Activated CD4-positive, alpha-beta T cell treated with anti-CD3 and anti-CD28 coated beads for 24 hours (primary cell): ENCODE data around the gene ACAA1.
A peak's percentile ranks its signal among the peaks of the same experiment; 100 is the strongest.

Source experiments
- DNase-seq, 2 donors: peaks; one replicate each; pipeline ENCODE4 v3.0.0-alpha.2; 2020; ENCODE audit warnings: low read depth in 2 of 2

The ACAA1 gene

DNA sequence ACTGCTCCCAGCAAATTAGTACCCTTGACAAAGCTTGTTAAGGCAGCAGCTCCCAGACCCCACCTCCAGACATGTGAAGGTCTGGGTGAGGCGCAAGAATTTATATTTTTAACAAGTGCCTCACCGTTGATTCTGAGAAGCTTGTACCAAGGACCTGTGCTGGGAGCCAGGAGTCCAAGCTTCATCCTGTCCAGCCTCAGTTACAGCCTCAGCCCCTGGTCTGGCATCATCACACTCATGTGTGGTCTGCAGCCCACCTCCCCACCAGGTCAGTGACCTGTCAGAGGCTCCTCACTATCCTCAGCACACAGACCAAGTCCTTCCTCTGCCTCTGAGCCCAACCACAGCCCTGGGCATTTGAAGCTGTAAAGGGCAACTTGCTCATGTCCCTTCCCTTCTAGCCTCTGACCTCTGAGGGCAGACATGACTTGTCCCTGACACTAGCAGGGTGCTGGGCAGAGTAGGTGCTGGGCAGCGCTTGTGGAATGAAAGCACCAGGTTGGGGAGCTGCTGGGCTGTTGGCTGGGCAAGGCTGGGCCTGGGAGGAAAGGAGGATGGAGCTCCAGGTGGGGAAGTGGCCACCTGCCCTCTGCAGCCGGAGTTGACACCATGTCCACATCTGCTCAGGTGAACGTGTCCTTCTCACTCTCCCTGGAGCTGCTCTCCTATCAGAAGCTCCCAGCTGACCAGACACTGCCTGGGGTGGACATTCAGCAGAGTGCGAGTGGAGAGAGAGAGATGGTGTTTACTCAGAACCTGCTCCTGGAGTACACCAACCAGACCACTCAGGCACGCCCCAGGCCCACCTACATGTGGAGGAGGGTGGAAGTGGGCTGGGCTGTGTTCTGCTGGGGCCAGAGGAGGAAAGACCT lies 16.9 kb downstream of the ACAA1 start:
- no peak for DNase-seq

DNA sequence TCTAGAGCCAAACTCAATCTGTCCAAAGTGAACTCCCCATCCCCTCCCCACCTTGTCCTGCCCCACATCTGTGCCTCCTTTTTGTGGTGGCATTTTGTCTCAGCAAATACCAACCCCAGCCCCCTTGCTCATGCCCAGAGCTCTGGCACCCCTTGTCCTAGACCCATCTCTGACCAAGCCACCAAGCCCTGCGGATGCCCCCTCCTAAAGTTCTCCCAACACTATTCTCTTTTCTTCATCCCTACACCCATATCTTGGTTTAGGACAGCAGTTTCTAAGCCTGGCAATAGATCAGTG lies 17.7 kb downstream of the ACAA1 start:
- DNase-seq = no peak

DNA sequence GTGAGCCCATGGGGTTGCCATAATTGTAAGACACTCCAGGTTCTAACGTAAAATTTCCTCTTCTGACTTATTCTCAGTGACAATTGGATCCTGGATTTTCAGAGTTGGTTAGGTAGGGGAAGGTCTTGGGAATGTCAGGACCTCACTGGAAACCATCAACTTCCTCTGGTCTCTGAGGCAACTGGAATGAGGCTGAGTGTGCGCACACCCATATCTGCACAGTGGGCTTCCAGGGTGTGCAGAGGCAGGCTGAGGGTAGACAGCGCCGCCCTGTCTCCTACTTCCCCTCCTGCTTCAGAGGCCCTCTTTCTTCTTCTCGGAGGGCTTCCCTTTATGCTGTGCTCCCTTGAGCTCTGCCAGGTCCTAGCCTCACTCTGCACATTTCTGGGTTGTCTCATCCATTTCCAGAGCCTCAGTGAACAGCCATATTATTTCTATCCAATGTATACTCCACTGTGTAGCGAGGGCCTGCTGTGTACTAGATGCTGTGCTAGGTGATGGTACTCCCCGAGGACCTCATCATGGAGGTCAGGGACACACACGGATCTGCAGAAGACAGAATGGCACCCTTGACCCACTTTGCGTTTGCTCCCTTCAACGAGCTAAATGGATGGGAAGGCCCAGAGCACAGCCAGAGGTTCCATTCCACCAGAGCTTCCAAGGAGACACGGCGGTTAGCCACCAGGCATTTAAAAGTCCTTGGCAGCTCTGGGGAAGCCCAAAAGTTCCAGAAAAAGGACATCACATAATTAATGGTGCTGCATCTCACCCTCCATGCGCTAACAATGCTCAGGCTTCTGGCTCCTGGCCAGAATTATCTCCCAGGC lies 18.3 kb downstream of the ACAA1 start:
- DNase-seq = no peak

DNA sequence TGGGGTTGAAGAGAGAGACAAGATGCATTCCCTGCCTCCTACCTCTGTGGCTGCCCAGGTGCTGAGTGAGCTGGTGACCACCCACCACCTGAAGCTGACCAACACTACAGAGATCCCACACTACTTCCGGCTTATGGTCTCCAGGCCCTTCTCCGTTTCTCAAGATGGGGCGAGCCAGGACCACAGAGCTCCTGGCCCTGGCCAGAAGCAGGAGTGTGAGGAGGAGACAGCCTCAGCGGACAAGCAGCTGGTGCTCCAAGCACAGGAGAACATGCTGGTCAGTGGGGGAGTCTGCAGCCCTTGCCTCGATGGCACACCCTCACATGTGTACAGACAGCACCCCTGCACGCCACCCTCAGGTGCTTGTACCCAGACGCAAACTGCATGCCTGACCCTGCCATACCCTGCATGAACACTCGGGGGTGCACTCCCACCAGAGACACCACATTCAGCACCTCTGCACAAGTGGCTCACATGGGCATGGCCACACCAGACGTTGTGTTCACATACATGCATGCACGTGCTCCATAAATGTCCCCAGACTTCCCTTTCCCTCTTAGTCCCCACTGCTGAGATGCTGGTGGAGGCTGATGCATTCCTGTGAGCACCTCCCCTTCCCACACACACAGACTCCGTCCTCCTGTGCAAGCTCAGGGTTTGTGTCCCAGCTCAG lies 19.0 kb downstream of the ACAA1 start:
- DNase-seq = peak; percentile 48 to 69

DNA sequence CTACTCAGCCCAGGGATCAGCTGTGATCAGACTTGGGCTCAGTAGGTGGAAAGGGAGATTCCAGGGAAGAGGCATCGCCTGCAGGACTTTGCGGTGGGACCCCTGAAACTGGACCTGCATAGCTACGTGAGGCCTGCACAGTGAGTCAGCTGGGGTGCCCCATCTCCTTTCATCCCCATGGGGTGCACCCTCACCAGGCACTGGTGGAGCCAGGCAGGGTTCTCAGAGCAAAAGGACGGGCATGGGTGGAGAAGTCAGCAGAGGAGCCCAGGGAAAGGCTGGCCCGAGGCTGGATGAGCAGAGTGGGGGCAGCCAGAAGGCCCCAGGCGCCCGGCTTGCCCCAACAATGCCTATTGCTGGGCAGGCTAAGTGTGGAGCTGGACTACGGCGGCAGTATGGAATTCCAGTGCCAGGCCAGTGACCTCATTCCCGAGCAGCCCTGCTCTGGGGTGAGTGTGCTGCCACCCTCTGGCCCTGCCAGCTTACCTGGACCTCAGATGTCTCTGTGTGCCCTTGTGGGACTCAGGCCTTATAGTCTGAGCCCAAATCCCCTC lies 19.7 kb downstream of the ACAA1 start:
- no peak for DNase-seq

DNA sequence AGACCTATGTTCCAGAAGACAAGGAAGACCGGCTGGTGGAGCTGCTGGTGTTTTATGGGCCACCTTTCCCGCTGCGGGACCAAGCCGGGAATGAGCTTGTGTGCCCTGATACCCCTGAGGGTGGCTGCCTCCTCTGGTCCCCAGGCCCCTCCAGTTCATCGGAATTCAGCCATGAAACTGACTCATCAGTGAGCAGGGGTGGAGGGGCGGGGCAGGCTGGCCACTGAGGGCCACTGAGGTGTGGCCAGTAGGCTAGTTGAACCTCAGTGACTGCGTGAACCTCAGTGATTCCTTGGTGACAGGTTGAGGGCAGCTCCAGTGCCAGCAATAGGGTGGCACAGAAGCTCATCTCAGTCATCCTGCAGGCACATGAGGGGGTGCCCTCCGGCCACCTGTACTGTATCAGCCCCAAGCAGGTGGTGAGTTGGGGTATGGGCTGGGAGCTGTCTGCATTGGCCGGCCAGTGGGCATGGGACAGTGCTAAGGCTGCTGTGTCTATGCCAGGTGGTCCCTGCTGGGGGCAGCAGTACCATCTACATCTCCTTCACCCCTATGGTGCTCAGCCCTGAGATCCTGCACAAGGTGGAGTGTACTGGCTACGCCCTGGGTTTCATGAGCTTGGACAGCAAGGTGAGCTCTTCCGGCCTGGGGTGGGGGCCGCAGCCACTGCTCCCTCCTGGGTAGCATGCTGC lies 20.3 kb downstream of the ACAA1 start:
- DNase-seq = no peak

DNA sequence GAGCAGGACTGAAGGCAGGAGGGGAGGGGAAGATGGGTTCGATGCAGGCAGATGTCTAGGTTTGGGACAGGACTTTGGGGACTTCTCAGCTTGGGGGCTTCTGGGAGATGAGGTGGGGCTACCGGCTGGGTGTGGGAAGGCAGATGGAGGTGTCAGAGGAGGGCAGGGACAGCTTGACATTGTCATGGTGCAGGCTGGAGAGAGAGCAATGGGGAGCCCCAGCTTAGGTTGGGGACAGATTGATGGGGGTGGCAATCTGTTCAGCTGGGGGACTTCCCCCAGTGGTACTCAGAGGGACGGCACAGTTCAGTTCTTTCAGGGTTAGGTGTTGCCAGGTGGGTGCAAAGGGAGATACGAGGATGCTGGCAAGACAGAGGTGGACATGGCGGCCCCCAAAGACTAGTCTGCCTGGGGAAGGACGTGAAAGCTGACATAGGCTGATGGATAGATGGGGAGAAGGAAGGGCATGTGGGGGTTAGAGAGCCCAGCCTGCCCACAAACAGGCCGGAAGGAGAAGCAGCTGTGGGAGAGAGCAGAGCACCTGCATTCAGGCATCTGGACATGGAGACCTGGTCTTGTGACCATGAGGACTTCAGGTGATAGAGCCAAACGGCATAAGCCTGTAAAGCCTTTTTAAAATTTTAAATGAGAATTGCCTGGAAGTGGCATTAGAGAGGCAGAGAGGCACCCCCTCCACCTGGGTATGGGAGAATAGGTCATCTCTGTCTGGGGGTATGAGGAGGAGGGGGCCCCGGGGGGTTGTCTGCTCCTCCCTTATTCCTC lies 21.1 kb downstream of the ACAA1 start:
- DNase-seq = no peak

DNA sequence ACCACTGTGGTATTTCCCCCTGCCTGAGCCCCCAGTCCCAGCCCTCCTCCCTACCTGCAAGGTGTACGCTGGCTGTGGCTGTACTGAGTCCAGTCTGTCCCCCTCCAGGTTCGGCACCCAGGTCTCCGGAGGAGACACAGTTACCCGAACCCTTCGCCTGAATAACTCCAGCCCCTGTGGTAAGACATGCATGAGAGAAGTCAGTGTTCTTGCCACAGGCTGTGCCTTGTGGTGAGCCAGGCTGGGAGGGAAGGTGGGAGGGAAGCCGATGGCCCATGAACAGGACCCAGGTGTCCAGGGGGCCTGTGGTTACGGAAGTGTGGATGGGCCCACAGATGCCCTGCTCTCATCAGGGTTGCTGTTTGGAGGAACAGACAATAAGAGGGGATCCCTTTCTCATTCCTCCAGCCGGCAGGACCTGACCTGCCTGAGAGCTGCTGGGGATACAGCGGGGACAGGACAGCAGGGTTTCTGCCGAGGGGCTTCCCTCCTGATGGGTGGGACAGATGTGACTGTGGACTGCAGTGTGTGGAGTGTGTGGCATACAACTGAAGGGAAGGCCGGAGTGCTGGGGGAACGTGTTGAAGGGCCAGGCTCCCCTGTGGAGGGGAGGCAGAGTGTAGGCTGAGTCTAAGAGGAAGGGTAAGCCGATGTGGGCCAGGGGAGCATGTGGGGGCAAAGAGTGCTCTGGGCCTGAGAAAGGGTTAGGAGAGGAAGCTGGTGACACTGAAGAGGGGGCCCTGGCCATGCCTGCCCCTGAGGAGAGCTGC lies 21.9 kb downstream of the ACAA1 start:
- no peak for DNase-seq

DNA sequence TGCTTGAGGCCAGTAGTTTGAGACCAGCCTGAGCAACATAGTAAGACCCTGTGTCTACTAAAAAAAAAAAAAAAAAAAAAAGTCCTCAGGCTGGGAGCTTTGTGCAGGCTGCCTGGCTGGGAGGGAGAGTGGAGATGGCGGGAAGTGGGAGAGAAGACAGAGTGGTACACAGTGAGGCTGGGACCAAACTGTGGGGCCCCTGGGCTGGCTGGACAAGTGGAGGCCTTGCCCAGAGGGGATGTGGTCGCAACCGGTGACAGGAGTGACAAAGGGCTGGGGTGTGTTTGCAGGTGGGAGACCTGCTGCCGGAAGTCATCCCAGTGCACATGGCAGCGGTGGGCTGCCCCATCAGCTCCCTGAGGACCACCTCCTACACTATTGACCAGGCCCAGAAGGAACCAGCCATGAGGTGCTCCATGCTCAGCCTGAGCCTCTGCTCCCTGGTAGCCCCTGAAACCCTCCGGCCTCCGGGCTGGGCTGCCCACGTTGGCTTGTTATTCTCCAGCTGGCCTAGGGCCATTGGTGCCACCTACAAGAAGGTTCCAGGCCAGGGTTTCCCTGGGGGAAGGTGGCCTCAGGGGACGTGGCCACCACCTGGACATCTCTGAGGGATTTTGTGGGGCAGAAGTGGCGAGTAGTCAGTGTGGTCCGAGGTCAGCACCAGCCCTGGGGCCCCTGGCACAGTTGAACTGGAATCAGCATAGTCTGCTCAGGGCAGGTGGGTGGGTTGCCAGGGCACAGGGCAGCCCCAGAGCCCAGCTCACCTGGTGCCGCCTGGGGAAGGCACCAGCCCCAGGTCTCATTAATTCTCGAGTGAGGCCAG lies 22.7 kb downstream of the ACAA1 start:
- no peak for DNase-seq

DNA sequence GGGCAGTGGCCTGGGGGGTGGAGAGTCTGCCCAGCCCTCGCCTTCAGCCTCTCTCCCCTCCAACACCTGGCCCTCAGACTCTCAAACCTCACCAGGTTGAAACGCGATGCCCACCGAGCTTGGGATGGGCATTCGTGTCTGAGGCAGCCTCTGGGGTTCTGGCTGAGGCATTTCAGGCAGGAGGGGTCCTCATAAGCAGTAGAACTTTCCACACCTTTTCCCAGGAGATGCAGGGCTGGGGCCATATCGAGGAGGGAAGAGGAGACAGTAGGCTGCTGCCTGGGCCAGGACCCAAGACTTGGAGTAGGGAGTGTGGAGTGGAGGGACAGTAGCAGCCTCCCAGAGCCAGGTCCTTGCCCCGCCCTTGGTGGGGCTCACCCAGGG lies 24.6 kb downstream of the ACAA1 start:
- no peak for DNase-seq

DNA sequence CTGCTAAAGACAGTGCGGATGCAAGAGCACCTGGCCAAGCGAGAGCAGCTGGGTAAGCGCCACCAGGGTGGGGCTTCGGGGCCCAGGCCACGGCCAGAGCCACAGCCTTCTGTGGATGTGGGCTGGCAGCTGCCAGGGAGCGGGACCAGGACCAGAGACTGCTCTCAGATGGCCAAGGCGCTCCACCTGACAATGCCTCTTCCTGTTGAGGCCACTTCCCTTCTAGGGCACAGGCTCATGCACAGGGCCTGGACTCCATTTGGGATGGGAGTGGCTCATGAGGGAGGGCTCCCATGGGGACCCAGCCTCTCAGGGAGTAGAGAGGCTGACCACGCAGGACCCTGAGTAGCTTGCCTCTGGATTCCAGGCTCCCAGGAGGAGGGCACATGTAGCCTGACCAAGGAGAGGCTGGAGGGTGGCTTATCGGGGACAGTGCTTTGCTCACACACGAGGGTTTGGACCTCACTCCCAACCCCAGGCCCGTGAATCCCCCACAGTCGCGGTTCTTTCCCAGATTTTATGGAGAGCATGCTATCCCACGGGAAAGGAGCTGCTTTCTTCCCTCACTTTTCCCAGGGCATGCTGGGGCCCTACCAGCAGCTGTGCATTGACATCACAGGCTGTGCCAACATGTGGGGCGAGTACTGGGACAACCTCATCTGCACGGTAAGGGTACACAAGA lies 25.1 kb downstream of the ACAA1 start:
- no peak for DNase-seq

DNA sequence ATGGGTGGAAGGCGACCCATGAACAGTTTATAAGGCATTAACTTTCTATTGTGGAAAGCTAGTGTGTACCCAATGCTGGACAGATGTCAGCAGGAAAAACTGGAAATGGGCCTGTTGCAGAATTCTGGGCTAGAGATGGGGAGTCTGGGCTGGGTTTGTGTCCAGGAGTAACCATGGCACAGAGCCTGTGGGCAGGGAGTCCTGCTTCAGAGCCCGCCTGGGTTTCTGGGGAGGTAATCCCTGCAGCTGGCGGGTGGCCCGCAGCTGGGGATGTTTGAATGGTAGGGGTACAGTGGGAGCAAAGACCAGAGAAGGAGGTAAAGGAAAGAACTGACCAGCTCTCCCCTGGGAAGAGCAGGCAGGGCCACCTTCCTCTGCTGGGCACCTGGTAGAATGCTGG lies 25.7 kb downstream of the ACAA1 start:
- no peak for DNase-seq

DNA sequence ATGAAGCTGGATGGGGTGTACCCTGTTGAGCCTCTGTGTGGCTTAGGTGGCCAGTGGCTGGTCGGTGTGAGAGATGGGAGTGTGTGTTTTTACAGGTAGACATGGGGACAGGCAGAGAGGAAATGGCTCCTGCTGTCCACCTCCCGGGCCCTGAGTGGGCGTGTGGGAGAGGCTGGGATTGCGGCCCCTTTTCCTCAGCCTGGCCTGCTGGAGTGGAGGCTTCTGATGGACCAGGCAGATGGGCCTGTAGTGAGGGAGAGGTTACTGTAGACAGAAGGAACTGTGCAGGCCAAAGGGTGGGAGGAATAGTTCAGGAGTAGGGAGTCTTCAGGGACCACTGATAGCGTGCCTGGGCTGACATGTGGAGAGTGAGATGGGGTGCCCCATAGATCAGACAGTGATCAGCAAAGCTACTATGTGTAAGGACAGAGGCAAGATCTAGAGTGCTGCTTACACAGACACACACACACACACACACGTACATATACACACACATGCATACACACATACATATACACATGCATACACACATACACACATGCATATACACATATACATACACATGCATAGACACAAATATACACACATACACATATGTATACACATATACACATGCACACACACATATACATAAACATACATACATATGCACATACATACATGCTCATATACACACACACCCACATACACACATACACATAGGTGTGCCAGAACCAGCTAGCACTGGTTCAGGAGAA lies 26.4 kb downstream of the ACAA1 start:
- DNase-seq = no peak

DNA sequence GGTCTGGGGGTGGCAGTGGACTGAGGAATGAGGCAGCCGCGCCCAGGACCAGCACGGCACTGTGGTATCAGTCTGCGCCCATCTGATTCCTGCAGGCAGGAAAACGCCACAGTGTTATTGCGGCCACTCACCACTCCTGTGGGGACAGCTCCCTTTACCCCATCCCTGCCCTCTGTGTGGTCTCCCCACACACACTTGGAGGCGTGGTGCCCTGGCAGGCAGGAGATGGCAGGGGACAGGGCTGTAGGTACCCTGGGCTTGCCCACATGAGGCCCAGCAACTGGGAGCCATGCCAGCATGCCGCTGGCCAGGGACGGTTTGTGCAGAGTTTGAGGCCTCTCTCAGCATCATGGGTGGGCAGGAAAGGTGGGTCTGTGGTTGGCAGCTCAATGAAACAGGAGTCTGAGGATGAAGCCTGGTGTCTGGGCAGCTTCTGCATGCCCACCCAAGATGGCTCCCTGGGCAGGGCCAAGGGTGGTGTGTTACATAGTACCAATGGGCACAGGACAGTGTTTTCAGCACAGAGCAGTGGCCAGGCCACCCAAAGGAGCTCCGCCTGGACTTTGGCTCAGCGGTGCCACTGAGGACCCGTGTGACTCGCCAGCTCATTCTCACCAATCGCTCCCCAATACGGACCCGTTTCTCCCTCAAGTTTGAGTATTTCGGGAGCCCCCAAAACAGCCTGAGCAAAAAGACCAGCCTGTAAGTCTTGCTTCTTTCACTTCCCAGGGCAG lies 27.2 kb downstream of the ACAA1 start:
- no peak for DNase-seq

DNA sequence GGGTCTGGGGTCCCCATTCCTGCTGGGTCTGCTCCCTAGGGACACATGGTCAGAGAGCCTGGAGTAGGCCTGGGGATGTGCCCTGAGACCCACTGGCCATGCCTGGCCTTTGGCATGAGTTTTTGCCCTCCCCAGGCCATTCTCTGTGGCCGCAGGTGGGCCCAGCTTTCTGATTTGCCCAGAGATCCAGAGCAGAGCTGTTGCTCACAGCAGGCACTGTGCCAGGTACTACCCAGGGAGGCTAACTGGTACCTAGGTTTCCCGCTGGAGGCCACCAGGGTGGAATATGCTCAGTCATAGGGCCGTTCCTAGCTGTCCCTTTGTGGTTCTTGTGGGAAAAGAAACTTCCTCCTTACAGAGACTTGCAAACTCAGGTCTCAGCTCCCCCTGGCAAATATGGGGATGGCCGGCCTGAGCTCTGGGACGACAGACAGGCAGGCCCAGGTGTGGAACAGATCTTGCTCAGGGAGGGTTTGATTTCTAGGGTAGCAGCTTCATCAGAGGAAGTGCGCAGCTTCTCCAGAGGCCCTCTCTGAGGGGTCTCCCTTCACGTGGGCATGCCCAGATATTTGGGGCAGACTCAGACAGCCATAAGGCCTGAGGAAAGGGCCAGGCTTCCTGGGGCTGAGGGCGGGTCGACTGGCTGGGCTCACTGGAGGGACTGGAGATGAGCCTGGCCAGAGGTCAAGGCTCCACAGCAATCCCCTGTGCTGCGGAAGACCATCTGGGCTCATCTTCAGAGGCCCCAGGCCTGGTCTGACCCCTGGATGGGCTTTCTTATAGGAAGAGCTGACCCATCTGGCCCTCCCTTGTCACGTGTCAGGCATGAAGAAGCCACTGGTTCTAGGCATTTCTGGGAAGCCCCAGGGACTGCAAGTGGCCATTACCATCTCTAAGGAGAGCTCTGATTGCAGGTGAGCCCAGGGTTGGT lies 28.0 kb downstream of the ACAA1 start:
- no peak for DNase-seq
